Measurements from ENCODE around the gene LTBP3. TPM values are rescaled to one million over a fixed set of nuclear protein-coding genes. Genes with fewer than 3 reads are reported as not detected.

LTBP3 gene
- total RNA-seq, 4 donors from 2014 or later: 48.7 to 467 (median 140) TPM

DNA sequence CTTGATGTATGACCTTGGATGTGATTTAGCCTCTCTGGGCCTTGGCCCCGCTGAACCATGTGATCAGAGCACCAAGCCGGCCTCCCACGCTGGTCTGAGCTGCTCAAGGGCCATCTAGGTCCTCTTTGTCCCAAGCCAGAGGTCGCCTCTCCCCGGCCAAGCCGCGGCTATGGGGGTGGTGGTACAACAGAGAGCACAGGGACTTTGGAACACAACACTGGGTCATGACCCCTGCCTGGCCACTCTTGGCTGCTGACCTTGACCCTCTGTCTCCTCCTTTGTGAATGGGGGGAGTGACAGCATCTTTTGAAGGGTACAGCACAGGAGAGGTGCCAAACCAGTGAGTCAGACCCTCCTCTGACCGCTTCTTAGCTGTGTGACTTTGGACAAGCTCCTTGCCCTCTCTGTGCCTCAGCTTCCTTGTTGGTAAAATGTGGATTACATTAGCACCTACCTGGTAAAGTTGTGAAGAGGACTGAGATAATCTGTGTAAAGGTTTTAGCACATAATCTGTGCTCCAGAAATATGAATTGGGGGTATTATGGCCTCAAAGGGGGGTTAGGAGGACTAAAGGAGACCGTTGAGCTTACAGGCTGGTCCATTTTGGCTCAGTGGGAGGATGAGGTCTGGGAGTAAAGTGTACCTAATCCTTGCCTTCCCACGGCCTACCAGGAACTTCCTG, 28.5 kb downstream of the LTBP3 start:
- peaks cover 0 to 23% (median 11%) of the 10 kb centered on the region in 4 donors for H3K36me3 ChIP-seq
- intact Hi-C loops (cut with DNase I; ENCODE audit: low total_unique reads) (no loop called here), in situ Hi-C loops (cut with MboI; ENCODE audit: low pct_ligation_motif_present in 1 of 4, low pct_unique_long_range_greater_than_20kb in 1 of 4, low sequenced_read_pairs in 3 of 4) (no loop called here)
- no peak overlapping the region for H3K4me3 ChIP-seq
- no peaks in the 10 kb centered on the region for H3K9me3 ChIP-seq
- peaks cover 6 to 15% (median 13%) of the 10 kb centered on the region in 4 donors for H3K4me1 ChIP-seq
- WGBS, 2 donors (ENCODE audit: low coverage in 1 of 2): 86% methylated on average over 10 of the region's 10 CpGs; no CpG with 5 or more reads in 1 of the 2 donors
- no peak overlapping the region for H3K27ac ChIP-seq
- H3K27me3 ChIP-seq: no peaks in the 10 kb centered on the region
- TF ChIP-seq POLR2A (IDR thresholded peaks at IDR 0.05): no peak
- TF ChIP-seq CTCF (IDR thresholded peaks at IDR 0.05): no peak
- TF ChIP-seq POLR2AphosphoS5 (IDR thresholded peaks at IDR 0.05): no peak
- no peak for TF ChIP-seq EP300 (IDR thresholded peaks at IDR 0.05; ENCODE audit: low read depth)
- no peak for DNase-seq

GRCh38 chr11:65528819-65529350, 29.3 kb downstream of the LTBP3 start:
- TF ChIP-seq POLR2A (IDR thresholded peaks at IDR 0.05) (no peak), POLR2AphosphoS5 (IDR thresholded peaks at IDR 0.05) (no peak), EP300 (IDR thresholded peaks at IDR 0.05; ENCODE audit: low read depth) (no peak), CTCF (IDR thresholded peaks at IDR 0.05) (no peak)
- Histone ChIP-seq H3K36me3 (peaks cover 0 to 23% (median 11%) of the 10 kb centered on the region in 4 donors), H3K27ac (no peak overlapping the region), H3K4me3 (no peak overlapping the region), H3K9me3 (no peaks in the 10 kb centered on the region), H3K4me1 (peaks cover 10 to 20% (median 20%) of the 10 kb centered on the region in 4 donors), H3K27me3 (no peaks in the 10 kb centered on the region)
- intact Hi-C loops (cut with DNase I; ENCODE audit: low total_unique reads) (no loop called here), in situ Hi-C loops (cut with MboI; ENCODE audit: low pct_ligation_motif_present in 1 of 4, low pct_unique_long_range_greater_than_20kb in 1 of 4, low sequenced_read_pairs in 3 of 4) (no loop called here)
- DNase-seq: no peak
- 71 to 89% methylated on average over 3 to 12 of the region's 12 CpGs for WGBS, 2 donors (ENCODE audit: low coverage in 1 of 2)

DNA sequence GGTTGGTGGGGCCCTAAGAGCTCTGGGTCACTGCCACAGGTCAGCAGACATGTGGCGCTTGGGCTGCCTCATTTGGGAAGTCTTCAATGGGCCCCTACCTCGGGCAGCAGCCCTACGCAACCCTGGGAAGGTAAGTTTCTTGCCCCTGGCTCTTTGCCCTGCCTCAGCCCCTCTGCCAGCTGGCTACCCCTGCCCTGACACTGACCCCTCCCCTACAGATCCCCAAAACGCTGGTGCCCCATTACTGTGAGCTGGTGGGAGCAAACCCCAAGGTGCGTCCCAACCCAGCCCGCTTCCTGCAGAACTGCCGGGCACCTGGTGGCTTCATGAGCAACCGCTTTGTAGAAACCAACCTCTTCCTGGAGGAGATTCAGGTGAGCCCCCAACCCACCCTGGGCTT, 31.4 kb downstream of the LTBP3 start:
- Histone ChIP-seq H3K27me3 (no peaks in the 10 kb centered on the region), H3K4me3 (no peak overlapping the region), H3K4me1 (peaks cover 11 to 37% (median 24%) of the 10 kb centered on the region in 4 donors), H3K9me3 (no peaks in the 10 kb centered on the region), H3K27ac (no peak overlapping the region), H3K36me3 (peaks cover 0 to 10% (median 5%) of the 10 kb centered on the region in 4 donors)
- in situ Hi-C loops (cut with MboI; ENCODE audit: low pct_ligation_motif_present in 1 of 4, low pct_unique_long_range_greater_than_20kb in 1 of 4, low sequenced_read_pairs in 3 of 4) (no loop called here), intact Hi-C loops (cut with DNase I; ENCODE audit: low total_unique reads) (no loop called here)
- 91% methylated on average over 8 of the region's 8 CpGs; no CpG with 5 or more reads in 1 of the 2 donors for WGBS, 2 donors (ENCODE audit: low coverage in 1 of 2)
- DNase-seq: no peak
- no peak for TF ChIP-seq CTCF (IDR thresholded peaks at IDR 0.05)
- no peak for TF ChIP-seq POLR2A (IDR thresholded peaks at IDR 0.05)
- TF ChIP-seq EP300 (IDR thresholded peaks at IDR 0.05; ENCODE audit: low read depth): no peak
- no peak for TF ChIP-seq POLR2AphosphoS5 (IDR thresholded peaks at IDR 0.05)

DNA sequence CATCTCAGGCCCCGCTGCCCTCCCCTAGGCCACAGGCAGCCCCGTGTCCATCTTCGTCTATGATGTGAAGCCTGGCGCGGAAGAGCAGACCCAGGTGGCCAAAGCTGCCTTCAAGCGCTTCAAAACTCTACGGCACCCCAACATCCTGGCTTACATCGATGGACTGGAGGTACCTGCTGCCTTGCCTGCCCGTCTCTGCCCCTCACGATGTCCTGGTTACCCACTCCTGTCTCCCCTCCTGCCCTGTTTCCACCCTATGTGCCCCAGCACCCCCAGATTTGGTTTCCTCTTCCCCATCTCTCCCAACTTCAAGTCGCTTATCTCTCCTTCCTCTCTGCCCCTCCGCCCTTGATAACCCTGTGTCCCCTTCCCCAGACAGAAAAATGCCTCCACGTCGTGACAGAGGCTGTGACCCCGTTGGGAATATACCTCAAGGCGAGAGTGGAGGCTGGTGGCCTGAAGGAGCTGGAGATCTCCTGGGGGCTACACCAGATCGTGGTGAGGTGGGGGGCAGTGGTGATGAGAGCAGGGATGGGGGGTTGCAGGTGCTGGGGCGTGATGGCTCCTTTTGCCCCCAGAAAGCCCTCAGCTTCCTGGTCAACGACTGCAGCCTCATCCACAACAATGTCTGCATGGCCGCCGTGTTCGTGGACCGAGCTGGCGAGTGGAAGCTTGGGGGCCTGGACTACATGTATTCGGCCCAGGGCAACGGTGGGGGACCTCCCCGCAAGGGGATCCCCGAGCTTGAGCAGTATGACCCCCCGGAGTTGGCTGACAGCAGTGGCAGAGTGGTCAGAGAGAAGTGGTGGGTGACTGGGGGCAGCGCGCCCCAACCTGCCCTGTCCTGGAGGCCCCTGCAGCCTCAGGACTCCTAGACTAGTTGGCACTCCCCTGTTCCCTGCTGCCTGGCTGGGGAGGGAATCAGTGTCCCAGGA, 32.3 kb downstream of the LTBP3 start:
- no peaks in the 10 kb centered on the region for H3K9me3 ChIP-seq
- peak overlapping the region; percentile 76 to 99 (median 82) for H3K4me3 ChIP-seq
- H3K4me1 ChIP-seq: peaks cover 11 to 37% (median 24%) of the 10 kb centered on the region in 4 donors
- H3K36me3 ChIP-seq: peaks cover 0 to 5% (median under 1%) of the 10 kb centered on the region in 4 donors
- intact Hi-C loops (cut with DNase I; ENCODE audit: low total_unique reads): no loop called here
- TF ChIP-seq EP300 (IDR thresholded peaks at IDR 0.05; ENCODE audit: low read depth): no peak
- TF ChIP-seq CTCF (IDR thresholded peaks at IDR 0.05): no peak
- no peak for TF ChIP-seq POLR2AphosphoS5 (IDR thresholded peaks at IDR 0.05)
- no peak for TF ChIP-seq POLR2A (IDR thresholded peaks at IDR 0.05)
- H3K27ac ChIP-seq: peak overlapping the region; percentile 91 to 93 (median 92)
- no peaks in the 10 kb centered on the region for H3K27me3 ChIP-seq
- WGBS, 2 donors (ENCODE audit: low coverage in 1 of 2): 42 to 45% methylated on average over 7 to 31 of the region's 31 CpGs
- in situ Hi-C loops (cut with MboI; ENCODE audit: low pct_ligation_motif_present in 1 of 4, low pct_unique_long_range_greater_than_20kb in 1 of 4, low sequenced_read_pairs in 3 of 4): no loop called here
- no peak for DNase-seq

Measured in transverse colon (tissue), 4 donors.